GM19397 (cell line): Measurements from ENCODE around the gene RABGAP1.

Source experiments
- ATAC-seq: cut with Tn5 transposase; IDR thresholded peaks from one replicate; pipeline ENCODE4 v1.9.1; 2021; ENCODE audit warnings: mild to moderate bottlenecking, moderate library complexity; ENCODE audit not compliant: unreplicated experiment

RABGAP1 gene

GRCh38 chr9:123007269-123007668 is 66.4 kb downstream of the RABGAP1 start:
- no peak for ATAC-seq

- no peak for ATAC-seq
Measured at GRCh38 chr9:123008909-123009308, 68.1 kb downstream of the RABGAP1 start.

GRCh38 chr9:123011380-123011779 is 70.6 kb downstream of the RABGAP1 start:
- no peak for ATAC-seq

- ATAC-seq = no peak
Measured at GRCh38 chr9:123011878-123012528, 71.2 kb downstream of the RABGAP1 start.

- ATAC-seq = no peak
Measured at GRCh38 chr9:123016631-123017030, 75.8 kb downstream of the RABGAP1 start.

GRCh38 chr9:123020796-123021195 is 80.0 kb downstream of the RABGAP1 start:
- no peak for ATAC-seq

- ATAC-seq = no peak
Measured at GRCh38 chr9:123026425-123026824, 85.6 kb downstream of the RABGAP1 start.

GRCh38 chr9:123027517-123027916 is 86.7 kb downstream of the RABGAP1 start:
- no peak for ATAC-seq

GRCh38 chr9:123028136-123028535 is 87.3 kb downstream of the RABGAP1 start:
- ATAC-seq = no peak

GRCh38 chr9:123028973-123029372 is 88.2 kb downstream of the RABGAP1 start:
- ATAC-seq = no peak

- ATAC-seq = no peak
Measured at GRCh38 chr9:123031963-123032362, 91.1 kb downstream of the RABGAP1 start.

GRCh38 chr9:123033352-123033751 is 92.5 kb downstream of the RABGAP1 start, which contains the start of gene GPR21:
TSS of gene GPR21 (plus strand) at chr9:123033667. CDS start at chr9:123034567, 900 bp downstream.
- ATAC-seq = no peak

- no peak for ATAC-seq
Measured at GRCh38 chr9:123033864-123034601, 93.2 kb downstream of the RABGAP1 start.

- no peak for ATAC-seq
Measured at GRCh38 chr9:123034881-123035510, 94.2 kb downstream of the RABGAP1 start.

GRCh38 chr9:123035791-123036190 is 95.0 kb downstream of the RABGAP1 start:
- ATAC-seq = no peak

- no peak for ATAC-seq
Measured at GRCh38 chr9:123036893-123037545, 96.2 kb downstream of the RABGAP1 start.

- no peak for ATAC-seq
Measured at GRCh38 chr9:123039617-123040219, 98.9 kb downstream of the RABGAP1 start.

GRCh38 chr9:123040801-123041200 is 100.0 kb downstream of the RABGAP1 start:
- ATAC-seq = no peak

GRCh38 chr9:123041489-123041888 is 100.7 kb downstream of the RABGAP1 start:
- no peak for ATAC-seq

GRCh38 chr9:123043081-123043939 is 102.5 kb downstream of the RABGAP1 start:
- no peak for ATAC-seq
